H1 (cell line): ENCODE measurements around the gene CPSF4L. TPM values are rescaled to one million over a fixed set of nuclear protein-coding genes. Genes with fewer than 3 reads are reported as not detected.

Experiments used
- CTCF ChIA-PET: fragments of 300-600 bp; sonication (Branson Sonifier 250); formaldehyde crosslinking; loops from one replicate; lab custom pipeline; 2021; ENCODE audit not compliant: partially characterized antibody; lab: Charles Lee
- POLR2A ChIA-PET: fragments of 300-600 bp; sonication (Branson Sonifier 250); formaldehyde crosslinking; loops from one replicate; lab custom pipeline; 2021; ENCODE audit warnings: inconsistent platforms; ENCODE audit not compliant: partially characterized antibody; lab: Charles Lee
- DNase-seq, 2 experiments: peaks; one replicate each; pipeline versions ENCODE4 v3.0.0 to v3.0.0-alpha.2; 2010 to 2022; ENCODE audit warnings: low spot score in 2 of 2, low read depth in 1 of 2, mixed read lengths in 1 of 2
- FAIRE-seq: peaks from 2 replicates; lab custom pipeline; 2011; peaks lifted over from hg19 to GRCh38; lab: Jason Lieb, UNC
- H2AFZ ChIP-seq: 2 replicates; pipeline ENCODE4 v1.8.1; 2012; ENCODE audit warnings: low read length, inconsistent platforms
- H2AK5ac ChIP-seq: 2 replicates; pipeline ENCODE4 v1.6.1; 2013; ENCODE audit warnings: low read depth, low read length
- H2BK120ac ChIP-seq: replicated peaks from 2 replicates; pipeline ENCODE3; 2013; ENCODE audit warnings: low read depth, low read length, inconsistent platforms
- H2BK12ac ChIP-seq: 2 replicates; pipeline ENCODE4 v1.6.1; 2013; ENCODE audit warnings: low read depth, low read length
- H2BK15ac ChIP-seq: 2 replicates; pipeline ENCODE4 v1.6.1; 2013; ENCODE audit warnings: low read length
- H2BK20ac ChIP-seq: 2 replicates; pipeline ENCODE4 v1.6.1; 2013; ENCODE audit warnings: low read length
- H2BK5ac ChIP-seq: 2 replicates; pipeline ENCODE4 v1.6.1; 2013; ENCODE audit warnings: low read depth, low read length
- H3K14ac ChIP-seq: 2 replicates; pipeline ENCODE4 v1.6.1; 2013; ENCODE audit warnings: inconsistent platforms; ENCODE audit not compliant: insufficient read length
- H3K18ac ChIP-seq: 2 replicates; pipeline ENCODE4 v1.6.1; 2013; ENCODE audit warnings: low read length; ENCODE audit errors: extremely low read depth
- H3K23ac ChIP-seq: 2 replicates; pipeline ENCODE4 v1.6.1; 2013; ENCODE audit warnings: inconsistent platforms; ENCODE audit not compliant: insufficient read length
- H3K23me2 ChIP-seq: 2 replicates; pipeline ENCODE4 v1.6.1; 2013; ENCODE audit warnings: low read depth, low read length
- H3K27ac ChIP-seq: 2 replicates; pipeline ENCODE4 v1.6.1; 2011; ENCODE audit warnings: low read depth, low read length, inconsistent platforms
- H3K27me3 ChIP-seq, 4 experiments: replicated peaks in 1 of 4; 1 replicate in 1 of 4; 2 replicates in 3 of 4; pipeline versions ENCODE4 v1.6.1 to v1.8.1; 2011 to 2013; ENCODE audit warnings: low read length in 3 of 4, mild to moderate bottlenecking in 3 of 4, inconsistent platforms in 2 of 4, mixed read lengths in 2 of 4, moderate library complexity in 1 of 4; ENCODE audit not compliant: control insufficient read depth in 3 of 4, insufficient read depth in 3 of 4; ENCODE audit errors: extremely low read depth in 1 of 4
- H3K36me3 ChIP-seq, 4 experiments: 2 replicates each; pipeline versions ENCODE4 v1.6.1 to v1.8.1; 2011 to 2013; ENCODE audit warnings: mild to moderate bottlenecking in 4 of 4, low read length in 3 of 4, moderate library complexity in 2 of 4, control low read depth in 1 of 4, inconsistent platforms in 1 of 4; ENCODE audit not compliant: insufficient read depth in 4 of 4, control insufficient read depth in 2 of 4
- H3K4ac ChIP-seq: replicated peaks from 2 replicates; pipeline ENCODE3; 2013; ENCODE audit warnings: low read length, low read depth, mixed read lengths, inconsistent platforms; ENCODE audit not compliant: insufficient read length
- H3K4me1 ChIP-seq, 4 experiments: replicated peaks in 1 of 4; 1 replicate in 1 of 4; 2 replicates in 3 of 4; pipeline versions ENCODE4 v1.6.1 to v1.8.1; 2011 to 2013; ENCODE audit warnings: low read length in 3 of 4, inconsistent platforms in 2 of 4, mixed read lengths in 1 of 4; ENCODE audit not compliant: insufficient read depth in 4 of 4, control insufficient read depth in 3 of 4
- H3K4me2 ChIP-seq, 2 experiments: 2 replicates each; pipeline versions ENCODE4 v1.6.1 to v1.8.1; 2011 to 2013; ENCODE audit warnings: low read depth in 2 of 2, low read length in 2 of 2, control low read depth in 1 of 2, inconsistent platforms in 1 of 2, mild to moderate bottlenecking in 1 of 2; ENCODE audit not compliant: insufficient read depth in 1 of 2
- H3K4me3 ChIP-seq, 4 experiments: fragments of 200-600, 300-600 bp in 1 of 4; sonication (generic), shearing (Covaris generic), sonication (Bioruptor Twin) in 1 of 4; 2 replicates each; pipeline versions ENCODE4 v1.5.1 to v1.8.1; 2011 to 2016; ENCODE audit warnings: low read length in 4 of 4, low read depth in 3 of 4, control low read depth in 2 of 4, inconsistent platforms in 2 of 4, mild to moderate bottlenecking in 2 of 4, mixed read lengths in 1 of 4, moderate library complexity in 1 of 4; ENCODE audit not compliant: insufficient read depth in 2 of 4; ENCODE audit errors: extremely low read depth in 1 of 4
- H3K56ac ChIP-seq: replicated peaks from 2 replicates; pipeline ENCODE3; 2013; ENCODE audit warnings: low read depth, mild to moderate bottlenecking, mixed read lengths, low read length, inconsistent platforms; ENCODE audit not compliant: insufficient read length
- H3K79me1 ChIP-seq: 2 replicates; pipeline ENCODE4 v1.6.1; 2013; ENCODE audit warnings: low read depth, low read length, control low read depth
- H3K79me2 ChIP-seq, 2 experiments: 2 replicates each; pipeline versions ENCODE4 v1.6.1 to v1.8.1; 2012 to 2013; ENCODE audit warnings: low read length in 2 of 2, mild to moderate bottlenecking in 2 of 2, inconsistent platforms in 1 of 2; ENCODE audit not compliant: insufficient read depth in 2 of 2, control insufficient read depth in 1 of 2
- H3K9ac ChIP-seq, 4 experiments: replicated peaks in 1 of 4; 1 replicate in 1 of 4; 2 replicates in 3 of 4; pipeline versions ENCODE4 v1.6.1 to v1.8.1; 2011 to 2013; ENCODE audit warnings: low read depth in 3 of 4, low read length in 3 of 4, control low read depth in 2 of 4, mild to moderate bottlenecking in 2 of 4, moderate library complexity in 2 of 4, inconsistent platforms in 1 of 4; ENCODE audit errors: extremely low read depth in 1 of 4
- H3K9me3 ChIP-seq, 2 experiments: 2 replicates each; pipeline versions ENCODE4 v1.6.1 to v1.8.1; 2012 to 2013; ENCODE audit warnings: mild to moderate bottlenecking in 2 of 2, moderate library complexity in 2 of 2, control low read depth in 1 of 2, inconsistent platforms in 1 of 2, low read depth in 1 of 2, low read length in 1 of 2, mixed read lengths in 1 of 2; ENCODE audit not compliant: insufficient read depth in 2 of 2
- H4K20me1 ChIP-seq, 2 experiments: replicated peaks in 1 of 2; 2 replicates each; pipeline versions ENCODE3 to v1.8.1; 2011 to 2013; ENCODE audit warnings: inconsistent platforms in 2 of 2, low read length in 2 of 2, mild to moderate bottlenecking in 1 of 2; ENCODE audit not compliant: insufficient read depth in 2 of 2, control insufficient read depth in 1 of 2
- H4K5ac ChIP-seq: 2 replicates; pipeline ENCODE4 v1.6.1; 2013; ENCODE audit warnings: low read length, low read depth, mixed read lengths, inconsistent platforms; ENCODE audit not compliant: insufficient read length
- H4K8ac ChIP-seq: 2 replicates; pipeline ENCODE4 v1.8.0; 2013; ENCODE audit warnings: mild to moderate bottlenecking, moderate library complexity, low read length, inconsistent platforms; ENCODE audit not compliant: insufficient read depth; ENCODE audit errors: extremely low read depth
- H4K91ac ChIP-seq: replicated peaks from 2 replicates; pipeline ENCODE3; 2013; ENCODE audit warnings: low read length, mixed read lengths, inconsistent platforms; ENCODE audit not compliant: insufficient read length
- GTF2F1 ChIP-seq: IDR thresholded peaks from 2 replicates; pipeline ENCODE4 v1.6.1; 2012; ENCODE audit warnings: low read depth, low read length, improper control_type of control experiment, borderline replicate concordance
- SIX5 ChIP-seq: IDR thresholded peaks from 2 replicates; pipeline ENCODE4 v1.6.1; 2011; ENCODE audit warnings: mild to moderate bottlenecking, low read depth, low read length
- SP2 ChIP-seq: IDR thresholded peaks from 2 replicates; pipeline ENCODE4 v1.6.1; 2012; ENCODE audit warnings: mild to moderate bottlenecking, low read length, inconsistent platforms
- SP4 ChIP-seq: IDR thresholded peaks from 2 replicates; pipeline ENCODE4 v1.6.1; 2012; ENCODE audit warnings: low read length, inconsistent platforms
- WGBS, 2 experiments: shearing (Covaris generic) in 1 of 2; methylation state at CpG; one replicate each; pipeline versions ENCODE4 v1.1.6 to v1.1.7; 2013 to 2015; ENCODE audit warnings: low lambda C conversion rate in 2 of 2, mixed read lengths in 2 of 2, inconsistent platforms in 1 of 2, low coverage in 1 of 2, missing lambda C conversion rate in 1 of 2; ENCODE audit not compliant: insufficient replicate concordance in 2 of 2, insufficient coverage in 1 of 2, insufficient read length in 1 of 2; ENCODE audit errors: extremely low coverage in 1 of 2, missing lambda C conversion rate in 1 of 2; 5-methylcytosine and 5-hydroxymethylcytosine counted together
- polyA plus RNA-seq, 7 experiments: library from polyadenylated mRNA; depleted of rRNA in 3 of 7; stranded (reverse) in 5 of 7; unstranded in 2 of 7; fragments of >200 nt in 5 of 7; fragments of 200-250 nt in 2 of 7; gene quantifications; 1 replicate in 5 of 7; 2 replicates in 1 of 7; 4 replicates in 1 of 7; pipeline versions ENCODE4 v1.2.1 to v1.2.3, GENCODE V29; 2011 to 2013; ENCODE audit warnings: missing spikeins in 2 of 7, mixed read lengths in 2 of 7
- total RNA-seq: library from RNA; stranded (reverse); fragmentation: NEBNext Ultra II Directional; extraction: Animal tissue kit (Norgen Biotek cat#: 25700); gene quantifications from 2 replicates; pipeline ENCODE4 v1.2.1, GENCODE V29; 2021

Gene CPSF4L
- total and polyA plus RNA-seq, 2 of the 8 experiments (the other 6 are each of a cell fraction or from before 2014, with no cell fraction given), result not detected

- Histone ChIP-seq H3K56ac (no peak overlapping the region), H3K4me1 (peaks cover 0 to 14% (median 5%) of the 10 kb centered on the region in 4 experiments; a peak in 6 of 7 replicates), H3K23ac (no peak overlapping the region), H2BK12ac (peak overlapping the region; percentile 10; the same call in 1 of the 2 replicates), H3K4ac (no peak overlapping the region), H3K79me2 (peaks cover 13 to 84% of the 10 kb centered on the region in 2 experiments), H2BK5ac (no peak overlapping the region), H3K14ac (no peak overlapping the region), H3K4me3 (no peak overlapping the region), H3K18ac (no peak overlapping the region), H3K27me3 (no peaks in the 10 kb centered on the region), H2AFZ (no peak overlapping the region), H4K91ac (no peak overlapping the region), H3K23me2 (peaks cover 2% of the 10 kb centered on the region), H4K20me1 (peaks cover 2 to 3% of the 10 kb centered on the region in 2 experiments), H2AK5ac (no peak overlapping the region), H3K4me2 (peak overlapping the region in 1 of 2 experiments; percentile 7; a peak in 1 of 4 replicates), H3K9me3 (no peaks in the 10 kb centered on the region), H2BK15ac (0 out of 2 replicates have a peak overlapping the region, but pooled peaks have one; percentile 46), H2BK20ac (no peak overlapping the region), H4K8ac (no peak overlapping the region), H4K5ac (no peak overlapping the region), H3K9ac (no peak overlapping the region), H3K27ac (no peak overlapping the region), H2BK120ac (no peak overlapping the region), H3K79me1 (peaks cover 6% of the 10 kb centered on the region), H3K36me3 (peaks cover 0 to 3% (median 0%) of the 10 kb centered on the region in 4 experiments; a peak in 1 of 8 replicates)
- CTCF ChIA-PET, result interaction anchor here (1.0 to 2.0 kb wide), 8 partner anchors 8 to 501 kb away, joined by 3 to 7 read pairs (median 4); no protein-coding TSS in a partner anchor
- FAIRE-seq (no peak), DNase-seq (no peak)
- POLR2A ChIA-PET, result interaction anchor here (0.9 to 2.3 kb wide), 5 partner anchors 11 to 35 kb away, joined by 3 to 13 read pairs (median 4); no protein-coding TSS in a partner anchor
- WGBS, 2 experiments, result 71% methylated on average over 6 of the region's 6 CpGs; no CpG with 5 or more reads in 1 of the 2 experiments
- no peak for TF ChIP-seq SIX5
- TF ChIP-seq SP4, result no peak
- no peak for TF ChIP-seq SP2
- TF ChIP-seq GTF2F1, result no peak
Observed at GRCh38 chr17:73227944-73228343, 33.7 kb downstream of the CPSF4L start.
